IMR-90 (cell line): Measurements from ENCODE around the gene RNF123. TPM values are rescaled to one million over a fixed set of nuclear protein-coding genes. Genes with fewer than 3 reads are reported as not detected.

Experiments used
- ATAC-seq: fragments of 200-7000 bp; cut with Tn5 transposase; 2 replicates; pipeline ENCODE4 v1.9.1; 2020; ENCODE audit warnings: low read depth, mild to moderate bottlenecking, moderate library complexity
- BruUV-seq: library from RNA; stranded (reverse); fragments of 400-500 nt; replicated peaks from 2 replicates; lab custom pipeline; 2021; lab: Mats Ljungman, UMichigan
- CTCF ChIA-PET: fragments of 300-600 bp; formaldehyde crosslinking; extraction: SDS; loops from one replicate; lab custom pipeline; 2021; ENCODE audit warnings: antibody characterized with exemption; lab: Yijun Ruan, JAX
- POLR2A ChIA-PET: fragments of 300-600 bp; sonication (Branson Sonifier 250); formaldehyde crosslinking; loops from one replicate; lab custom pipeline; 2022; ENCODE audit warnings: antibody characterized with exemption; ENCODE audit not compliant: unreplicated experiment; lab: Charles Lee
- DNase-seq: peaks from one replicate; pipeline ENCODE4 v3.0.0; 2013
- H2AFZ ChIP-seq: replicated peaks from 2 replicates; pipeline ENCODE3; 2013; ENCODE audit warnings: low read length, mild to moderate bottlenecking; ENCODE audit not compliant: poor library complexity
- H2AK5ac ChIP-seq: 2 replicates; pipeline ENCODE4 v1.6.1; 2013; ENCODE audit warnings: low read depth, low read length, inconsistent platforms
- H2AK9ac ChIP-seq: replicated peaks from 2 replicates; pipeline ENCODE3; 2013; ENCODE audit warnings: mild to moderate bottlenecking, low read depth, low read length, moderate library complexity; ENCODE audit not compliant: poor library complexity
- H2BK120ac ChIP-seq: 2 replicates; pipeline ENCODE4 v1.6.1; 2013; ENCODE audit warnings: low read depth, low read length, inconsistent platforms
- H2BK15ac ChIP-seq: 3 replicates; pipeline ENCODE4 v1.6.1; 2013; ENCODE audit warnings: low read depth, low read length, inconsistent platforms
- H2BK20ac ChIP-seq: 2 replicates; pipeline ENCODE4 v1.6.1; 2013; ENCODE audit warnings: low read depth, mild to moderate bottlenecking, inconsistent platforms, low read length, moderate library complexity
- H2BK5ac ChIP-seq: 2 replicates; pipeline ENCODE4 v1.6.1; 2013; ENCODE audit warnings: mild to moderate bottlenecking, low read depth, low read length, inconsistent platforms; ENCODE audit not compliant: poor library complexity, severe bottlenecking
- H3K14ac ChIP-seq: replicated peaks from 2 replicates; pipeline ENCODE4 v1.6.1; 2013; ENCODE audit warnings: low read depth, low read length, inconsistent platforms
- H3K18ac ChIP-seq: 2 replicates; pipeline ENCODE4 v1.6.1; 2013; ENCODE audit warnings: low read depth, low read length, control low read depth
- H3K23ac ChIP-seq: 2 replicates; pipeline ENCODE4 v1.6.1; 2013; ENCODE audit warnings: low read depth, low read length, inconsistent platforms
- H3K27ac ChIP-seq: 2 replicates; pipeline ENCODE4 v1.5.1; 2013; ENCODE audit warnings: mild to moderate bottlenecking, control low read depth, low read length; ENCODE audit not compliant: insufficient read depth
- H3K27me3 ChIP-seq: 2 replicates; pipeline ENCODE4 v1.6.1; 2013; ENCODE audit warnings: low read length; ENCODE audit not compliant: control insufficient read depth, insufficient read depth
- H3K36me3 ChIP-seq: 2 replicates; pipeline ENCODE4 v1.6.1; 2013; ENCODE audit warnings: low read length, mixed read lengths; ENCODE audit not compliant: control insufficient read depth, insufficient read depth
- H3K4ac ChIP-seq: 2 replicates; pipeline ENCODE4 v1.6.1; 2013; ENCODE audit warnings: low read depth, low read length, inconsistent platforms
- H3K4me1 ChIP-seq: 2 replicates; pipeline ENCODE4 v1.6.1; 2013; ENCODE audit warnings: low read length, mixed read lengths; ENCODE audit not compliant: control insufficient read depth, insufficient read depth
- H3K4me2 ChIP-seq: 2 replicates; pipeline ENCODE4 v1.6.1; 2013; ENCODE audit warnings: low read depth, mild to moderate bottlenecking, control low read depth, low read length, moderate library complexity
- H3K4me3 ChIP-seq: 2 replicates; pipeline ENCODE4 v1.5.1; 2013; ENCODE audit warnings: low read depth, mild to moderate bottlenecking, control low read depth, low read length, moderate library complexity; ENCODE audit not compliant: insufficient read depth
- H3K56ac ChIP-seq: 2 replicates; pipeline ENCODE4 v1.6.1; 2013; ENCODE audit warnings: low read length, inconsistent platforms; ENCODE audit not compliant: insufficient read depth; ENCODE audit errors: extremely low read depth
- H3K79me1 ChIP-seq, 2 experiments: 2 replicates each; pipeline ENCODE4 v1.6.1; 2013; ENCODE audit warnings: low read length in 2 of 2, inconsistent platforms in 1 of 2, low read depth in 1 of 2
- H3K9ac ChIP-seq: 2 replicates; pipeline ENCODE4 v1.6.1; 2013; ENCODE audit warnings: low read depth, low read length, control low read depth
- H3K9me1 ChIP-seq: 2 replicates; pipeline ENCODE4 v1.6.1; 2013; ENCODE audit warnings: low read length, inconsistent platforms; ENCODE audit not compliant: insufficient read depth
- H3K9me3 ChIP-seq: 2 replicates; pipeline ENCODE4 v1.6.1; 2013; ENCODE audit warnings: low read length; ENCODE audit not compliant: control insufficient read depth, insufficient read depth
- H4K20me1 ChIP-seq: 2 replicates; pipeline ENCODE4 v1.6.1; 2013; ENCODE audit warnings: low read length, inconsistent platforms; ENCODE audit not compliant: insufficient read depth
- H4K5ac ChIP-seq: 2 replicates; pipeline ENCODE4 v1.6.1; 2013; ENCODE audit warnings: mild to moderate bottlenecking, low read depth, low read length, control low read depth
- H4K8ac ChIP-seq, 2 experiments: 2 replicates each; pipeline ENCODE4 v1.6.1; 2013; ENCODE audit warnings: low read depth in 2 of 2, low read length in 2 of 2, control low read depth in 1 of 2, inconsistent platforms in 1 of 2
- H4K91ac ChIP-seq: 2 replicates; pipeline ENCODE4 v1.6.1; 2013; ENCODE audit warnings: low read depth, low read length, inconsistent platforms; ENCODE audit not compliant: insufficient read depth
- MAZ ChIP-seq: IDR thresholded peaks from 2 replicates; pipeline ENCODE4 v1.6.1; 2012; ENCODE audit warnings: low read depth, mild to moderate bottlenecking, low read length, improper control_type of control experiment, moderate library complexity, borderline replicate concordance
- SMC3 ChIP-seq: fragments of 150-350 bp; IDR thresholded peaks from 2 replicates; pipeline ENCODE4 v1.6.1; 2016; ENCODE audit warnings: low read depth, mild to moderate bottlenecking, antibody characterized with exemption, low read length, moderate library complexity
- WGBS, 2 experiments: methylation state at CpG; one replicate each; pipeline versions ENCODE4 v1.1.5 to v1.1.7; 2013; ENCODE audit warnings: missing lambda C conversion rate in 2 of 2; ENCODE audit not compliant: insufficient read length in 1 of 2; ENCODE audit errors: extremely low coverage in 2 of 2; 5-methylcytosine and 5-hydroxymethylcytosine counted together
- dilution Hi-C: fragments of 300-500 bp; cut with HindIII; formaldehyde crosslinking; loops from one replicate; pipeline ENCODE4 v1.14.3; 2018; ENCODE audit warnings: low sequenced_read_pairs; ENCODE audit not compliant: unreplicated experiment
- in situ Hi-C: fragments of 300-500 bp; cut with MboI; formaldehyde crosslinking; loops from 3 replicates; pipeline ENCODE4 v1.14.3; 2019; ENCODE audit warnings: low sequenced_read_pairs, inconsistent platforms, mixed read lengths
- intact Hi-C: fragments of 100-400 bp; cut with micrococcal nuclease; formaldehyde crosslinking; loops from 2 replicates; pipeline ENCODE4 v1.10.0; 2022
- polyA plus RNA-seq, 3 experiments: library from polyadenylated mRNA; depleted of rRNA; stranded (reverse); fragments of >200 nt; gene quantifications; 2 replicates each; pipeline ENCODE4 v1.2.3, GENCODE V29; 2012; ENCODE audit warnings: low replicate concordance in 1 of 3
- total RNA-seq: library from RNA; depleted of rRNA; stranded (reverse); fragments of >200 nt; gene quantifications from 2 replicates; pipeline ENCODE4 v1.2.3, GENCODE V29; 2012
- TF ChIP-seq, protein P1 (sequence below): conservative IDR thresholded peaks from 2 replicates; pipeline ENCODE4 v1.5.1; 2012; ENCODE audit warnings: mild to moderate bottlenecking, low read depth, low read length, improper control_type of control experiment

Gene RNF123
- total and polyA plus RNA-seq, 2 of the 4 experiments (the other 2 are of a cell fraction): 13.4 to 37.7 TPM

DNA sequence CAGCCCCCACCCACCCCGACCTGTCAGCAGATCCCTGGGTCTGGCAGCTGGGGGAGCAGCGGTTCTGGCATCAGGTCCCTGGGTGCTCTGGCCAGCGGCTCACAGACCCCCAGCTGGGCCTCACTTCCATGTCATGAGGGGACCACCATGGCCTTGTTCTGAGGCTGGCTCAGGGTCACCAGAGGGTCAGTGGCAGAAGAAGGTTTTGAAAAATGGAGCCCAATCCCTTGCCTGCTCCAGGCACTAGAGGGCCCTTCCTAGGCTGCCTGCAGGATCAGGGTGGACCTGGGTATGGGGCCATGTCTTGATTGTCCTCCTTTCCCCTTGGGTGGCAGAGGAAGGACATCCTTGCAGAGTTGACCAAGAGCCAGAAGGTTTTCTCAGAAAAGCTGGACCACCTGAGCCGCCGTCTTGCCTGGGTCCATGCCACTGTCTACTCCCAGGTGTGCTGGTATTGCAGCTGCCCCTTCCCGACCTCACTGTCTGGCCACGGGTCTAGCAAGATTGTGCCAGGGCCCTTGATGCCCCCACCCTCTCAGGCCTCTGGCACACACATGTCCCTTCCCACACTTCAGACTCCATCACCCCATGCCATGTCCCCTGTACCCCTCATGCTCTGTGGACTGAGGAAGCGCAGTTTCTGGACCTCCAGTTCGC, 17.2 kb downstream of the RNF123 start:
- Histone ChIP-seq H2BK15ac (no peak overlapping the region), H2AK9ac (peak overlapping the region; percentile 13), H3K56ac (no peak overlapping the region), H3K9ac (no peak overlapping the region), H3K4ac (no peak overlapping the region), H3K14ac (no peak overlapping the region), H3K9me1 (no peaks in the 10 kb centered on the region), H3K4me3 (no peak overlapping the region), H4K91ac (no peak overlapping the region), H4K5ac (no peak overlapping the region), H4K20me1 (peaks cover 7% of the 10 kb centered on the region; the same call in 1 of the 2 replicates), H3K79me1 (no peaks in the 10 kb centered on the region), H3K4me1 (no peaks in the 10 kb centered on the region), H2AK5ac (no peak overlapping the region), H4K8ac (no peak overlapping the region), H3K27me3 (no peaks in the 10 kb centered on the region), H3K36me3 (peaks cover 29% of the 10 kb centered on the region), H2BK5ac (no peak overlapping the region), H3K27ac (no peak overlapping the region), H3K9me3 (no peaks in the 10 kb centered on the region), H2AFZ (no peak overlapping the region), H2BK20ac (no peak overlapping the region), H3K23ac (no peak overlapping the region), H2BK120ac (no peak overlapping the region), H3K4me2 (no peak overlapping the region), H3K18ac (no peak overlapping the region)
- 94% methylated on average over 5 of the region's 9 CpGs; no CpG with 5 or more reads in 1 of the 2 experiments for WGBS, 2 experiments
- no peak for TF ChIP-seq MAZ
- no peak for TF ChIP-seq SMC3
- TF ChIP-seq, protein P1, sequence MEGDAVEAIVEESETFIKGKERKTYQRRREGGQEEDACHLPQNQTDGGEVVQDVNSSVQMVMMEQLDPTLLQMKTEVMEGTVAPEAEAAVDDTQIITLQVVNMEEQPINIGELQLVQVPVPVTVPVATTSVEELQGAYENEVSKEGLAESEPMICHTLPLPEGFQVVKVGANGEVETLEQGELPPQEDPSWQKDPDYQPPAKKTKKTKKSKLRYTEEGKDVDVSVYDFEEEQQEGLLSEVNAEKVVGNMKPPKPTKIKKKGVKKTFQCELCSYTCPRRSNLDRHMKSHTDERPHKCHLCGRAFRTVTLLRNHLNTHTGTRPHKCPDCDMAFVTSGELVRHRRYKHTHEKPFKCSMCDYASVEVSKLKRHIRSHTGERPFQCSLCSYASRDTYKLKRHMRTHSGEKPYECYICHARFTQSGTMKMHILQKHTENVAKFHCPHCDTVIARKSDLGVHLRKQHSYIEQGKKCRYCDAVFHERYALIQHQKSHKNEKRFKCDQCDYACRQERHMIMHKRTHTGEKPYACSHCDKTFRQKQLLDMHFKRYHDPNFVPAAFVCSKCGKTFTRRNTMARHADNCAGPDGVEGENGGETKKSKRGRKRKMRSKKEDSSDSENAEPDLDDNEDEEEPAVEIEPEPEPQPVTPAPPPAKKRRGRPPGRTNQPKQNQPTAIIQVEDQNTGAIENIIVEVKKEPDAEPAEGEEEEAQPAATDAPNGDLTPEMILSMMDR: no peak
- intact Hi-C loops: loop anchor here (10.0 kb wide), 1 partner anchor 388 kb away; no protein-coding TSS in a partner anchor
- ATAC-seq: no peak
- ChIA-PET CTCF (no interaction called here), POLR2A (no interaction called here)
- no TSS peak for BruUV-seq
- in situ Hi-C loops: no loop called here
- no peak for DNase-seq
- dilution Hi-C loops: no loop called here
